K562 (cell line): Measurements from ENCODE around the gene MAEL. TPM values are rescaled to one million over a fixed set of nuclear protein-coding genes. Genes with fewer than 3 reads are reported as not detected.

Experiments used
- BRCA1 ChIP-seq, 2 experiments: fragments of 450-650 bp in 1 of 2; sonication (generic) in 1 of 2; formaldehyde crosslinking in 1 of 2; IDR thresholded peaks; 2 replicates each; pipeline versions ENCODE4 v1.5.0 to v1.6.1; 2017 to 2020; ENCODE audit warnings: mild to moderate bottlenecking in 1 of 2, missing genetic modification reagents in 1 of 2
- EHMT2 ChIP-seq: fragments of 450-650 bp; IDR thresholded peaks from 2 replicates; pipeline ENCODE4 v1.6.1; 2018; ENCODE audit warnings: antibody characterized with exemption
- HLTF ChIP-seq: fragments of 450-650 bp; IDR thresholded peaks from 2 replicates; pipeline ENCODE4 v1.6.1; 2016
- POLR2G ChIP-seq: fragments of 200-400 bp; formaldehyde crosslinking; IDR thresholded peaks from 2 replicates; pipeline ENCODE4 v1.6.1; 2017; ENCODE audit warnings: low read depth, mild to moderate bottlenecking, antibody characterized with exemption, low read length, moderate library complexity
- ZNF407 ChIP-seq: fragments of 450-650 bp; IDR thresholded peaks from 2 replicates; pipeline ENCODE4 v1.6.1; 2016; ENCODE audit warnings: low read depth
- polyA plus RNA-seq, 8 experiments: library from polyadenylated mRNA; depleted of rRNA in 4 of 8; stranded (reverse) in 5 of 8; unstranded in 3 of 8; fragments of >200 nt; fragmentation: Nextera tagmentation in 2 of 8; fragmentation: Illumina TruSeq in 1 of 8; extraction: Ambion mirVana in 2 of 8; extraction: Trizol in 1 of 8; gene quantifications; 2 replicates each; pipeline versions ENCODE4 v1.2.1 to v1.2.3, GENCODE V29; 2011 to 2014; ENCODE audit warnings: inconsistent platforms in 1 of 8, missing spikeins in 1 of 8
- total RNA-seq, 7 experiments: library from RNA; depleted of rRNA in 6 of 7; stranded (reverse); fragments of >200 nt in 6 of 7; fragmentation: Illumina TruSeq in 2 of 7; extraction: Trizol in 2 of 7; gene quantifications; 2 replicates each; pipeline versions ENCODE4 v1.2.1 to v1.2.3, GENCODE V29; 2011 to 2021; ENCODE audit warnings: low replicate concordance in 1 of 7

Gene MAEL
- total and polyA plus RNA-seq, 9 of the 15 experiments (the other 6 are each of a cell fraction or from before 2014, with no cell fraction given): 0.11 to 1.9 (median 0.75) TPM

GRCh38 chr1:167056529-167057231 lies 67.6 kb downstream of the MAEL start (continued):
- 0 out of 2 replicates have a peak, but pooled peaks have one; percentile 56 for TF ChIP-seq ZNF407
- TF ChIP-seq HLTF: 0 out of 2 replicates have a peak, but pooled peaks have one; percentile 64
- no peak for TF ChIP-seq BRCA1 (IDR thresholded peaks at IDR 0.05)
- peak; percentile 61; the same call in 1 of the 2 replicates for TF ChIP-seq BRCA1 (CRISPR knock-in tag; IDR thresholded peaks at IDR 0.05)
- no peak for TF ChIP-seq POLR2G
- TF ChIP-seq EHMT2: peak; percentile 46; the same call in 1 of the 2 replicates
